GM19438 (cell line): ENCODE results near the gene ITGA11.

Source experiments
- ATAC-seq: cut with Tn5 transposase; IDR thresholded peaks from one replicate; pipeline ENCODE4 v1.9.1; 2021; ENCODE audit warnings: low read depth; ENCODE audit not compliant: unreplicated experiment

Gene ITGA11

DNA sequence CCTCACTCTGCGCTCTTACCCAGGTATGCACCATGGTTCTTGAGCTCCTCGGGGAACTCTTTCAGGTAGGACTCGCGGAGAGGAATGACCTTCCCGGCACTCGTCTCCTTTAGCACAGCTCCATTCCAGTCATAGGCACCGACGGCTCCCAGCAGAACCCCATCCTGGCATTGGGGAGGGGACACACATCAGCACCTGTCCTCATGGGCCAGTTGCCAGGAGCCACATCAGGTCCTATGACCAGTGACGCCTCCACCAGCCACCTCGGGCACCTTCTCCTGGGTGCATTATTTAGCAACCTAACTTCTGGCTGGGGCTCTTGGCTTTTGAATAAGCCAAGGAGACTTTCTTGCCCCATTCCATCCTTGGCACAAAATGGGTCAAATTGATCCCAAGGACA, 92.5 kb downstream of the ITGA11 start:
- no peak for ATAC-seq

DNA sequence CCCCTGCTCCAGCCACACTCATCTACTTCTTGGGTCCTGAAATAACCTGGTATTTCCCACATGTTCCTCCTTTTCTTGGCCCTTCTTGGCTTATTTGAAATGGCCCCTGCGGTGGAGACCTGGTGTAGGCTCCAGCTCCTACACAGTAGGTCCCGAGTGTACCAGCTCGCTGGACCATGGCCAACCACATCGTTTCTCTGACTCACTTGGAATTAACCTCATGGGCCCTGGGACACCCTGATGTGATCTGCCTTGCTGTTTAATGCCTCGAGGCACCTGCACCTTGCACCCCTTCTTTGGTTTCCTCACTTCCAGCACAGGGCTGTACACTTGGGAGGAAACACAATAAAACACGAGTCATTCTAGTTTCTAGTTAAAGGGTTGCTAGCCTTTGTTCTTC, 94.1 kb downstream of the ITGA11 start:
- no peak for ATAC-seq

DNA sequence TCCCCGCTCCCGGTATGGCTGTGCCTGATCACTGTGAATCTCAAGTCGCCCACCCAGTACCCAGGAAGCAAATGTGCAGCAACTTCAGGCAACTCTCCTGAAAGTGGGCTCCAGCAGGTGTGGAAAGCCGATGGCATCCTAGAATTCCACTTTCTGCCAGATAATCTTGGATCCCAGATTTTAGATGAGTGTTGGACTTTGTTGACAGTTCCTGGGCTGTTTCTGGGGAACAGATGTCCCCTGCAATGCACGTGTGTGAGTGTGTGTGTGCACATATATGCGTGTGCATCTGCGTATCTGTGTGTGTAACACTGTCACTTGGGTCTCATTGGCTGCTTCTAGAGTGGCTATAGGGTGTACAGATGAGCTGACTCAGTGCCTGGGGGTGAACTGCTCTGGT, 95.4 kb downstream of the ITGA11 start:
- no peak for ATAC-seq

DNA sequence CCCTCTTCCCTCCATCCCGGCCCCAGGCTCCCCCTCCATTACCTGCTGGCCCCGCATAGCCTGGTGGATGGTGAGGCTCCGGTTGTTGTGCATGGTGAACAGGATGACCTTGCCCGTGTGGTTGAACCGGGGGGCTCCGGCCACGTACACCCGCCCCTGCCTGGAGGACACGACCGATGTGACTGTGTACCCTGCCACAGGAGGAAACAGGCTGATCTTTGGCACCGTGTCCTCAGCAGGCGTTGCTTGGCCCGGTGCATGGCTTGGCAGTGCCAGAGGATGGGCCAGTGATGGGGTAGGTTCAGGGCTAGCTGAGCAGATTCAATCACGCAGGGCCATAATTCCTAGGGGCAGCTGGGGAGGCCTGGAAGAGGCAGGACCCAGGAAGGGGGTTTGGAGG, 96.3 kb downstream of the ITGA11 start:
- no peak for ATAC-seq

DNA sequence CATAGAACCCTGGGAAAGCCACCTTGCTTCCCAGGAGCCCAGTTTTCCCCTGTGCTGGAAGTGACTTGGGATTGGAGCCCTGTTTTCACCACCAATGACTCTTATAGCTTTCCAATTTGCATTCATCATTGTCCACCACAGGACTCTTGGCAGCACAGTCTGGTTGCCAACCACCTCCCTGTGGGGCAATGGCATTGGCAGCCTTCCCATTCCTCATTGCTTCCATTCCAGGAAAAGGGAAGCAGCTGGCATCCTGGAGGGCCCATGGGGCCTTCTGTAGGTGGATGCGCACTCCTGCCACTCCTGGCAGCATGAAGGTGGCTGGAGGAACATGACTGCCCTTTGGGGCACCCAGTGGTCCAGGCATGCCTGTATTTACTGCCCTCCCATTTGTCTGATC, 96.7 kb downstream of the ITGA11 start:
- no peak for ATAC-seq

DNA sequence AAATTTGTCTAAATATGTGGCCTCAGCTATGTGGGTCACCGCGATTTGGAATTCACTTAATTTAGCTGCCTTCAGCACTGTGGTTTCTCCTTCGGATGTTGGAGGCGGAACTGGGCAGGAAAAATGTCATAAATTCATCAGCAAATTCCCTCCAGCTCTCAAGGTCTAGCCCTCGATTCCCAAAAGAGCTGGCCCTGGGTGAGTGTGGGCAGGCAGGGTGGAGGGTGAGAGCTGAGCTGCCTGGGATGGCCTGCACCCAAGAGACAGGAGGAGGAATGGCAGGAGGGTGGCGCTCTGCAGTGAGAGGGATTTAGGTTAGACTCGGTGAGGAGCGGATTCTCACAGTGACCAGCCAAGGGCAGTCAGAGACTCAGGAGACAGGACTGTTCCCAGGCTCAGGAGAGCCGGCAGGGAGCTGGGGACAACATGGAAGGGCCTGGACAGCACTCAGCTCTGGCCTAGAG, 97.3 kb downstream of the ITGA11 start:
- ATAC-seq = no peak

DNA sequence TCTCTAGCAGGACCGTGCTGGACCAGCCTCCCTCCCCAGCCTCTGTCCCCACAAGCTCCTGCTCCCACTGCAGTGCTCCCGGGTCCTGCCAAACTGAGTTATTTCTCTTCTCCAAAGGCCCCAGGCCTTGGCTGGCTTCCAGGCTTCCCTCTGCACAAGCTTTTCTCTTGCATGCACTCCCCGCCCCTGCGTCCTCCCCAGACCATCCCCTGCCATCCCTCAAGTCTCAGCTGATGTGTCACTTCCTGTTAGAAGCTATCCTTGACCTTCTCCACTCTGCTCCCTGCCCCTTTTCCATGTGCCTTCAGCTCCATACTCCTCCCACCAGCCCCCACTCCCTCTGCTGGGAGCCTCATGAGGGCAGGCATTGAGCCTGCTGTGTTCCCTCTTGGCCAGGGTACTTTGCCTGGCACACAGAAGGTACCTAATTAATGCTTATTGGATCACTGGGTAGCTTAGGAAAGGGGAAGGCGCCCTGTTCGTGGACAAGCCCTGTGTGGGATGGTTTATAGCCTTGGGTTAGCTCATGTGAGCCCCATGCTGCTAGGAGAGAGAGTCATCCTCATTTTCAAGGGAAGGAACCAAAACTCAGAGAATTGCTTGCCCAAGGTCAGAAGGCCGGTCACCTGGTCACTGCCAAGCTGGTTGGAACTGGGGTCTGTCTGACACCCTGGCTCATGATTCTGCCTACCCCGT, 98.0 kb downstream of the ITGA11 start:
- ATAC-seq = no peak

DNA sequence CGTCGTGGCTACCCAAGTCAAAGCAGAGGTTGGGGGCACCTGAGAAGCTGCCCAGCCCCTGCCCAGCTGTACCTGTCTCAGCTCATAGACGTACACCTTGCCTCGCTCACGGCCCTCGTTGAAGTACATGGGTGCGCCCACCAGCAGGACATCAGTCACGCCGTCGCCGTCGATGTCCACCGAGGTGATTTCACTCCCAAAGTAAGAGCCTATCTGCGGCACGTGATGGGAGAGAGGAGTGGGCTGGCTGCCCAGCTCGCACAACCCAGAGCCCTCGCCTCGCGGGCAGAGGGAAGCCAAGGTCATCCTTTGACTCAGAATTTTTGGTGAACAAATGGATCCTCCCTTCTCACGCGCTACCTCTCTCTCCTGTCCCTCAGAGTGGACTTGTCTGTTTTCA, 99.7 kb downstream of the ITGA11 start:
- no peak for ATAC-seq

DNA sequence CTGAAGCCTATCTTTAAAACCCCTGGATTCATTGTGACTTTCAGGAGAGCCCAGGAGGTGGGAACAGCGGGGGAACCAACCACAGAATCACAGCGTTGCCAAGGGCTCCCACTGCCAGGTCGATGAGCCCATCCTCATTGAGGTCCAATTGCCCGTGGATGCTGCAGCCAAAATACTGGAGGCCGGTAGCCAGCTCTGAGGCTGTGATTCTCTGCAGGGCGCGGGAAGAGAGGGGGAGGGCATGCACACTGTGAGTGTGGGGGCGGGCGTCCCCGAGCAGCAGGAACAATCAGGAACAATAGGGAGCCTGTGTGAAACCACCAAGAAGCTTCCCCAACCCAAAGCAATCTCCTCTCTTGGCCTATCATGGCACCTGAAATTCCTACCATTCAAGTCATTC, 101.1 kb downstream of the ITGA11 start:
- ATAC-seq = no peak

DNA sequence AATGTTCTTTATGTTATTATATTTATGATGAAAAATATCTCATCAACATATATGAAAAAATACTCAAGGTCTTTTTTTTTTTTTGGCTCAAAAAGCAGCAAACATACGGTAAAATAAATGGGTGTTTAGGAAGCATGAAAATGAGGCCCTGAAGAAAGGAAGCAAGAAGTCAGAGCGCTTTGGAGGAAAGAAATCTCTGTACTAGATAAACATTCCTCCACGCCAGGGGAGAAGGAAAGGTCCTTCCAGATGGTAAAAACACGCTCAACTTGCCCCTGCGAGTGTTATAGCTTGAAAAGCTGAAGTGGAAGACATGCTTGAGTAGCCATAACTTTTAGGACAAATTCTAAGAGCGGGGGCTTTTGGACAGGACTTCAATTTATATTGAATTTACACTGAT, 101.5 kb downstream of the ITGA11 start:
- ATAC-seq = no peak

DNA sequence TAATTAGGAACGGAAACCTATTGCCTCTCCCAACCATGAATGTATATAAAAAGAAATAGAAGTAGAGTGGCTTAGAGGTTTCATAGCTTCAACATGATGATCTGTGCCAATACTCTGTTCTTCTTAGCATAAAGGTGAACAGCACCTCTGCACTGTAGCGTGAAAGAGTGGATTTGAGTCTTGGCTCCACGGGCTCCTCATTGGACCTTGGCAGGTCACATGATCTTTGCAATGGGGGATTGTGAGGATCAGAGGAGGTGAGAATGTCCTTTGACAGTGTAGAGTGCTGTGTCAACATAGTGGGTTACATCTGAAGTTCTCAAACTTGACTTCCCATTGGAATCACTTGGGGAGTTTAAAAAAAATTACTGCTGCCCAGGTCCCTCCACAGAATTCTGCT, 103.0 kb downstream of the ITGA11 start:
- no peak for ATAC-seq

DNA sequence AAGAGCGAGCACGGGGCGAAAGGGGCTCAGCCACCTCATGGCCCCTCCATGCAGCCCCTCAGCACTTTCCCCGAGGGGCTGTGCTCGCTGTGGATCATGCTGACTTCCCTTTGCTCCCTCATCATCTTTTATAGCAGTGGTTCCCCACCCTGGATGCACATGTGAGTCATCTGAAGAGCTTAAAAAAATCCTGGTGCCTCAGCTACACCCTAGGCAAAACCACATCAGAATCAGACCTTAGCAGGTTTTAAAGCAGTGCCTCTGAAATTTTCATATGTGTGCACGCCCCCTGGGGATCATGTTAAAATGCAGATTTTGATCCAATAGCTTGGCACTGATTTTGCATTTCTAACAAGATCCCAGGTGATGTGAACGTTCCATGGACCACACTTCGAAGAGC, 103.5 kb downstream of the ITGA11 start:
- ATAC-seq = no peak

DNA sequence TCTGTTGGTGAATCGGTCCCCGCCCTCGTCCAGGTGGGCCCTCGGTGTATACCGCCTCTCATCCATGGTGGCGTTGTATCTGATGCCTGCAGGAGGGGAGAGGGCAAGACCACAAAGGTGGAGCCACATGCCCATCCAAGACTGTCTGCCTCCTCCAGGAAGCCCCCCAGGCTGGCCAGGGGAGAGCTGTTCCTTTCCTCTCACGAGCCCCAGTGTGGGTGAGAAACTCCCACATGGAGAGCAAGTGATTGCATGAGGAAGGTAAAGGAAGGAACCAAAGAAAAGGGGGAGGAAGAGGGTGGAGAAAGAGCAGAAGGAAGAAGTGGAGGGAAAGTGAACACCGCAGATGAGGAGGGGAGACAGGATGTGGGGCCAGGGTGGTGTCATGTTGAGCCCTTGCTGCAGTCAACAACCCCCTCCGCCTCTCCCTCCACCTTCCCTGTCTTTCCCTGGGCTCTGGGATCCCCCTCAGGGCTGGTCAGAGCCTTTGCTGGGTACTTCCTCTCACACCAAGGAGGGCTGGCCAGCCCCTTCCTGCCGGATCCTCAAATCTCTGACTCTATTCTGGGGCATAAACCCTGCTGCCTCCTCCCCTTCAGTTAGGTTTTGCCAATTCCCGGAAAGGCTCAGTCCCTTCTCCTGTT, 105.1 kb downstream of the ITGA11 start:
- no peak for ATAC-seq

DNA sequence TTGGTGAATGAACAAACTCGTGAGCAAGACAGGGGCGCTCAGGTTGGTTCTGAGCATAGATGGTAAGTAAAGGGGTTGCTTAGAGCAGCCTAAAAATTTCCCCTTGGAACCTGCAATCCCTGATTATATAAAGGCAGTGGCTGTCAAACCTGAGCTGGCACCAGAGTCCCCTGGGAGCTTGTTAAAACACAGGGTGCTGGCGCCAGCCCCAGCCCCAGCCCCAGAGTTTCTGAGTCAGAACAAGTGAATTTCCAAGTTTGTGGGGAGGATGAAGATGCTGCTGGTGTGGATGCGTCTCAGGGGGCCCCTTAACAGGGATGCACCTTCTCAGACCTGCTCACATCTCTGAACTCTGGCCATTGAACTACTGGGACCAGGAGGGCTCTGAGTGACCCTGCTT, 106.2 kb downstream of the ITGA11 start:
- no peak for ATAC-seq

DNA sequence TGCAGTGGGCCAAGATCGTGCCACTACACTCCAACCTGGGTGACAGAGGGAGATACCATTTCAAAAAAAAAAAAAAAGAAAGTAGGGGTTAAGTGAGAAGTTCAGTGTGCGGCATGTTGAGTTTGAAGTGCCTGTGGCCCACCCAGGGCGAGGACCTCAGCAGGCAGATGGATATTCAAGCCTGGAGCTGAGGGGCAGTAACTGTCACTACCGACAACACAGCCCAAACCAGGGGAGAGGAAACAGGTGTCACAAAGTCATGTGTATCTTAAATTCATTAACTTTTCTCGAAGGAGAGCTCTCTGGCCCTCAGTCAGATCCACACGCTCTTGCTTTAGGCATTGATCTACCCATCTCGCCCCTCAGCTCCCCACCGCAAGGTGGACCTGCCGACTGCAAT, 109.2 kb downstream of the ITGA11 start:
- ATAC-seq = no peak

DNA sequence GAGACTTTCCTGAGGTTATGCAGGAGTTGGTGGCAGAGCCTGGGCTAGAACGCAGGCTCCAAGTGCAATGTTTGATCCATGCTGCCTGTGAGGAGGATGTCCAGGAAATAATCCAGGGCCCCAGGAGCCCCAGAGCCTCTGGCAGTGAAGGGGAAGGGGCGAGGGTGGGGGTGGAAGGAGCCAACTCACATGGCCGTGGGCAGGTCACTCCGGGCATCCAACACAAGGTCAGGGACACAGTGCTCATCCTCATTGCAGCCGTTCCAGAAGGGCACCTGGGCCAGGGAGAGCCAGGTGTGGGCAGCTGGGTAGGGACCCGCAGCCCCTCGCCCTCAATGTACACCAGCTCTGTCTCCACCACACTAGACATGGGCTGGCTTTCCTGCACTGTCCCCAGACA, 110.7 kb downstream of the ITGA11 start:
- ATAC-seq = no peak

DNA sequence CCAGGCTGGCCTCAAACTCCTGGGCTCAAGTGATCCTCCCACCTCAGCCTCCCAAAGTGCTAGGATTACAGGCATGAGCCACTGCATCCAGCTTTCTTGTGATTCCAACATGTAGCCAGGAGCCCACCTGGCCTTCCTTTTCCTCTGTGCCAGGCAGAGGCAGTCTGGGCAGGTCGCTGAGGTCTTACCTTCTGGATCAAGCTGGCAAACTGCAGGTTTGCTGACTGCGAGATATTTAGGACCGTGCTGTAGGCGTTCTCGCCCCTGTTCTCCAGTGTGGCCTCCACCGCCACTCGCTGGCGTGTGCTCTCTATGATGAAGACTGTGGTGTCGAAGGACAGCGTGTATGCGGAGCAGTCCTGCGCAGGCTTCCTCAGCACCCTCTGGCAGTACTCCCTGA, 112.0 kb downstream of the ITGA11 start:
- no peak for ATAC-seq

DNA sequence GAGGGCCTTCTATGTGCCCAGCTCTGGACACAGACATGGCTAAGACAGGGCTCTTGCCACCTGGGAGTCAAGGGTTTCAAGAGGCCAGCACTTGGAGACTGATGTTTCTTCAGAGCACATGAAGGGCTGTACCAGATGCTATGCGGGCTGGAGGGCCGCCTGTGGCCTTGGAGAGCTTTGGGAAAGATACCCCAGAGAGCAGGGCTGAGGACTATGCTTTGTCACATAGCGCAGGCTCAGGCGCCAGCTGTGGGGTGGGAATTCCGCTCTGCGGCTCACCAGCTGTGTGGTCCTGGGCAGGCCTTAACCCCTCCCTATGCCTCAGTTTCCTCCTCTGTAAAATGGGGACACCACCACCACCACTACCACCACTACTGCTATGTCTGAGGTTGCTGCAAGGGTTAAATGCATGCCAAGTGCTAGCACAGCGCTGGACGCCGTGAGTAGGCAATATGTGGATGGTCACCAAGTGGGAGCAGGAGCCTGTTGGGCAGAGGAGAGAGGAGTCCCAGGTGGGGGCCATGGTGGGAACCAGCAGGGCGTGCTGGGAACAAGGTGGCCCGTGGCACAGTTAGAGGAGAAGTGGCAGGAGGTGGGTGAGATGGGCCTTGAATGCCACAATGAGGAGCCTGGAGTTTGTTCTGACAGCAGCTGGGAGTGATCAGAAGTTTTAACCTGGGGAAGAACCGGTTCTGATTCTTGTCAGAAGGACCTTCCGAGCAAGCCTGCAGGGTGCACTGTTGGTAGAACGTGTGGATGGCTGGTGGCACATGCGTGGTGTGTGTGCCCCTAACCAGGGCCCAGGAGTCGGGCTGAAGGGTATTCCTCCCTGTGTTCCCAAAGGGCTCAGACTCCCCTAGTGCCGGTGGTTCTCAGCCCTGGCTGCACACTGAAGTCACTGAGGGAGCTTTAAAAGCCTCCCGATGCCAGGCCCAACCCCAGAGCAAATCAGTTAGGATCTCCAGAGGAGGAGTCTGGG, 112.7 kb downstream of the ITGA11 start:
- no peak for ATAC-seq

DNA sequence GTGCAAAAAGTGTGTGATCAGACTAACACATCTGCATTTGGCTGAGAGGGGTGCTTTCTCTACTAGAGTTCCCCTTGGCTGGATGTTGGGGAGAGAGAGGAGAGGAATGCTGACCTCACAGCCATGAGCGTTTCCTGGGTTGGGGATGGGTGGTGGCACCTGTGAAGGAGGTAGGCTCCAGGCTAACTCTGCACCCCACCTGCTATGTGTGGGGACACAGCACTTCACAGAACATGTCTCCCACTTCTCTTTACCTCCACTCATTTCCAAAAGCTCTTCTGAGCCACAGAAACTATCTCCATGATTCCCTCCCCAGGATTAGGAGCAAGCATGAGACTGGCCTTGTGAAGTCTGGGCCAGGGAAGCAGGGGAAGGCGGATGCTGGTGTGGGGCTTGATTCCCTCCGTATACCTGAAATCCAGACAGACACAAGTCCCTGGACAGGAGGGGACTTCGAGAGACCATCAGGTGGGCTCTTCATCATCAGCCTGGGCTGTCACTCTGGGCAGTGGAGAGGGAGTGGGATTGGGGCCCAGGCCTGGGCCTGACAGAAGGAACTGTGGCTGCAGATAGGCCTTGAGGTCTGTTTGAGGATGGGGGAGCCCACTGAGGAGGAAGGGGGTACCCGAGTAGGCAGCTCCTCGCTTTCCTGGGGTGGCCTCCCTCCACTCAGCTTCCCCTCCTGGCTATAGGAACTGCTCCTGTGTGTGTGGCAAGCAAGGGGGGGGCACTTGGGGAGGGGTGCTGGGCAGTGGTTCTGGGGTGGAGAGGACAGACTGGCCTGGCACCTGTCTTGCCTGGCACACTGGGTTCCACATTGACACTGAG, 113.7 kb downstream of the ITGA11 start:
- ATAC-seq = no peak

DNA sequence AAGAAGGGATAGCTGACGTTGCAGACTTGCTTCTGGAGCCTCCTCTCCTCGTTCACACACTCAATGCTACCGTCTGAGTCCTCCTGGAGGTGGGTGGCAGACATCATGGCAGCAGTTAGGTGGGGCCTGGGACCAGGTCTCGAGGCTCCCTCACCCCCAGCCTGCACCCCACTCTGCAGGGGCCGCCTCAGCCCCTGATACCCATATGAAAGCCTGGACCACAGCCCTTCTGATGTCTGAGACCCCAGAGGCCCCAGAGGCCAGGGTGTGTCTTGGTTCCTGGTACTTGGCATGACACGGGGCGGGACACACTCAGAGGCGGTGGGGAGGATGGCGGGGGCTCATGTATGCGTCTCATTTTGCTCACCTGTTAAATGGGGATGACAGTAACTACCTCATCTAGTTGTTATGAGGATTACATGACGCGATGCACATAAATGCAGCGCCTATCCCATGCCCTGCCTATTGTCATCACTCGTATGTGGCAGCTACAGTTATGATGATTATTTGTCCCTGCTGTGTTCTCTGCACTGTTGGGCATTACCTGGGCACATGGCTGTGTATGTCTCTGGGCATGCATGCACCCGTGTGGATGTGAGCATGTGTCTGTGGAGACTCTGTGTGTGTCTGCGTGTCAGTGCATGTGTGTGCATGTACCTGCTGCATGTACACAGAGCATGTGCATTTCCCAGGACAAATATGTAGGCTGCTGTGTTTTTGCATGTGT, 114.5 kb downstream of the ITGA11 start:
- no peak for ATAC-seq
